ENCODE data around the gene CCDC197. TPM values are rescaled to one million over a fixed set of nuclear protein-coding genes. Genes with fewer than 3 reads are reported as not detected.

The CCDC197 gene
- total and polyA plus RNA-seq, 2 of the 4 experiments (the other 2 are of a cell fraction) = not detected

DNA sequence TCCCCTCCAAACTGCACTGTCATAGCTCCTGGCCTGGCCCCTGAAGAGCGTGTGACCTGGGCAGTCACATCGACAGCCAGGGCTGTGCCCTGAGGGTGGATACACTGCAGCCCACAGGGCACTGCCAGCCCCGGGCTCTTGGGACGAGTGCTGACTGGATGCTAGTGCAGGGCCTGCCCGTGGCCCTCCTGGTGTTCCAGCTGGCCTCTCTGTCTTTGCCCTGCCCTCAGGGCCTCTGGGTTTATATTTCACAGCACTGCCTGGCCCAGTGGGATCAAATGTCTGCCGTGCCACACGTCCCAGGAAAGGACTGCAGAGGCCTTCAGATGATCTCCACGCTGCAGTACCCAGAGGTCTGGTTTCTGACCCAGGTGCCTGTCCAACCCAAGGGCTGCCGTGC, 10.1 kb upstream of the CCDC197 start:
- 76% methylated on average over 6 of the region's 9 CpGs; no CpG with 5 or more reads in 1 of the 2 experiments for WGBS, 2 experiments (ENCODE audit: extremely low coverage in 2 of 2, insufficient read length in 1 of 2)
- no TSS peak for BruUV-seq (replicated peaks)
- no peaks in the 10 kb centered on the region for H3K79me1 ChIP-seq (ENCODE audit: low read depth in 1 of 2, low read length in 2 of 2)
- H4K5ac ChIP-seq (ENCODE audit: low read depth, low read length) = no peak overlapping the region
- H3K4me2 ChIP-seq (ENCODE audit: low read depth, low read length) = no peak overlapping the region
- peaks cover 21% of the 10 kb centered on the region for H3K9me1 ChIP-seq (ENCODE audit: insufficient read depth, low read length)
- dilution Hi-C loops (cut with HindIII; ENCODE audit: low sequenced_read_pairs, unreplicated experiment) (no loop called here), intact Hi-C loops (cut with micrococcal nuclease) (no loop called here), in situ Hi-C loops (cut with MboI; ENCODE audit: low sequenced_read_pairs) (no loop called here)
- no peaks in the 10 kb centered on the region for H4K20me1 ChIP-seq (ENCODE audit: insufficient read depth, low read length)
- no peak overlapping the region for H3K4me3 ChIP-seq (ENCODE audit: insufficient read depth, low read depth, low read length)
- H2AK5ac ChIP-seq (ENCODE audit: low read depth, low read length) = no peak overlapping the region
- no peaks in the 10 kb centered on the region for H3K36me3 ChIP-seq (ENCODE audit: control insufficient read depth, insufficient read depth, low read length)
- H4K91ac ChIP-seq (ENCODE audit: insufficient read depth, low read depth, low read length) = peak overlapping the region; percentile 61; the same call in 1 of the 2 replicates
- no peak overlapping the region for H3K23ac ChIP-seq (ENCODE audit: low read depth, low read length)
- ATAC-seq (ENCODE audit: low read depth) (no peak), DNase-seq (no peak)
- peaks cover 22% of the 10 kb centered on the region for H3K4me1 ChIP-seq (ENCODE audit: control insufficient read depth, insufficient read depth, low read length)
- ChIA-PET CTCF (interaction anchor here (3.2 kb wide), 1 partner anchor 47 kb away, joined by 14 read pairs; no protein-coding TSS in a partner anchor), POLR2A (ENCODE audit: unreplicated experiment) (no interaction called here)
- no peak overlapping the region for H2BK5ac ChIP-seq (ENCODE audit: low read depth, low read length, poor library complexity, severe bottlenecking)
- H2AK9ac ChIP-seq (replicated peaks; ENCODE audit: low read depth, low read length, poor library complexity) = peak overlapping the region; percentile 40
- TF ChIP-seq POLR2A (IDR thresholded peaks at IDR 0.05; ENCODE audit: low read depth, low read length) = no peak
- no peak for TF ChIP-seq CEBPB (IDR thresholded peaks at IDR 0.05; ENCODE audit: low read depth, low read length)
- TF ChIP-seq MXI1 (IDR thresholded peaks at IDR 0.05; ENCODE audit: borderline replicate concordance, low read depth, low read length) = no peak
- TF ChIP-seq NFE2L2 (IDR thresholded peaks at IDR 0.05; ENCODE audit: low read depth, low read length) = no peak
- no peak for TF ChIP-seq CHD1 (IDR thresholded peaks at IDR 0.05; ENCODE audit: low read depth, low read length)
- TF ChIP-seq, protein P1, sequence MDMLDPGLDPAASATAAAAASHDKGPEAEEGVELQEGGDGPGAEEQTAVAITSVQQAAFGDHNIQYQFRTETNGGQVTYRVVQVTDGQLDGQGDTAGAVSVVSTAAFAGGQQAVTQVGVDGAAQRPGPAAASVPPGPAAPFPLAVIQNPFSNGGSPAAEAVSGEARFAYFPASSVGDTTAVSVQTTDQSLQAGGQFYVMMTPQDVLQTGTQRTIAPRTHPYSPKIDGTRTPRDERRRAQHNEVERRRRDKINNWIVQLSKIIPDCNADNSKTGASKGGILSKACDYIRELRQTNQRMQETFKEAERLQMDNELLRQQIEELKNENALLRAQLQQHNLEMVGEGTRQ (IDR thresholded peaks at IDR 0.05; ENCODE audit: low read depth, low read length) = no peak
- TF ChIP-seq RFX5 (IDR thresholded peaks at IDR 0.05; ENCODE audit: low read depth, low read length) = no peak
- no peak for TF ChIP-seq FOS (IDR thresholded peaks at IDR 0.05; ENCODE audit: low read depth, low read length)
- no peak for TF ChIP-seq BHLHE40 (IDR thresholded peaks at IDR 0.05; ENCODE audit: low read depth, low read length)
- TF ChIP-seq SMC3 (IDR thresholded peaks at IDR 0.05; ENCODE audit: low read depth, low read length) = no peak
- TF ChIP-seq MAZ (IDR thresholded peaks at IDR 0.05; ENCODE audit: borderline replicate concordance, low read depth, low read length) = no peak
- no peak for TF ChIP-seq RCOR1 (IDR thresholded peaks at IDR 0.05; ENCODE audit: insufficient replicate concordance, low read length)
- peak overlapping the region; percentile 19; the same call in 1 of the 2 replicates for H2BK20ac ChIP-seq (ENCODE audit: low read depth, low read length)
- H3K56ac ChIP-seq (ENCODE audit: extremely low read depth, insufficient read depth, low read length) = no peak overlapping the region
- no peak overlapping the region for H3K18ac ChIP-seq (ENCODE audit: low read depth, low read length)
- peak overlapping the region; percentile 30; the same call in 1 of the 2 replicates for H3K4ac ChIP-seq (ENCODE audit: low read depth, low read length)
- no peak overlapping the region for H4K8ac ChIP-seq (ENCODE audit: low read depth in 2 of 2, low read length in 2 of 2)
- peak overlapping the region; percentile 19; the same call in 1 of the 2 replicates for H2BK120ac ChIP-seq (ENCODE audit: low read depth, low read length)
- H2AFZ ChIP-seq (replicated peaks; ENCODE audit: low read length, poor library complexity) = peak overlapping the region; percentile 65
- no peak overlapping the region for H3K27ac ChIP-seq (ENCODE audit: insufficient read depth, low read length)
- H3K9me3 ChIP-seq (ENCODE audit: control insufficient read depth, insufficient read depth, low read length) = no peaks in the 10 kb centered on the region
- H3K9ac ChIP-seq (ENCODE audit: low read depth, low read length) = no peak overlapping the region
- H3K27me3 ChIP-seq (ENCODE audit: control insufficient read depth, insufficient read depth, low read length) = peaks cover 5% of the 10 kb centered on the region; the same call in 1 of the 2 replicates
- H2BK15ac ChIP-seq (ENCODE audit: low read depth, low read length) = 0 out of 3 replicates have a peak overlapping the region, but pooled peaks have one; percentile 35
- H3K14ac ChIP-seq (replicated peaks; ENCODE audit: low read depth, low read length) = no peak overlapping the region

Data from IMR-90 (cell line).